GM21381 (cell line): ENCODE data around the gene TMC1.
"Not testable (repeated sequence)": the region's sequence is repeated elsewhere in the genome, so short reads cannot be mapped to it uniquely, and the experiment has no call there.

ENCODE experiments used
- ATAC-seq: cut with Tn5 transposase; IDR thresholded peaks from one replicate; pipeline ENCODE4 v1.9.1; 2021; ENCODE audit warnings: mild to moderate bottlenecking, moderate library complexity; ENCODE audit not compliant: unreplicated experiment

The TMC1 gene

DNA sequence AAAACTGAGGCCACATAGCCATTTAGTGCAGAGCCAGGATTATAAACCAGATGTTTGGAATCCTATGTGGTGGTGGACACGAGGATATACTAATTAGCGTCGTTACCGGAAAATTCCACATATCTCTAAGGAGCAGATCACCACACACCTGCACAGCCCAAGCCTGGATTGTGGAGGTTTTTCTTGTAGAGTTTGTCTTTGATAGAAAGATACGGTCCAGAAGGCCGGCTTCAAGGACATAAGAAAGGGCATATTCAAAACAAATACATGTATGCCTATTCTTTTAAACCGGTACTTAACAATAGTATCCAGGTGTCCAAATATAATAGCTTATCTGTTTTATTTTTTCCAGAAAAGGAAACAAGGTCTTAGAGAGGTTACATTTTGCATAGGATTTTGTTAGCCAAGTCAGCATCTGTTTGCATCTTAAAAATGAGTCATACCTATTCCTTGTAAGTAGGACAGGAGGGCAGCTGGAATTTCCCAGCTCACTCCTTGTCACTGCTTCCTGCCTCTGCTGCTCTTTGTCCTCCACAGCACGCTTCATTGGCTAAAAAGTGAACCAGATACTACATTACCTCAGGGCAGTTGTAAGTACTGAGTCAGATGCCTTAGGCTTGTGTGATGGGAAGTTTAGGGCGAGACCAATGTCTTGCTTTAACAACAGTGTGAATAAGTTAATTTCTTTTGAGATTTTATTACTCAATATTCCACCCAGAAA is 3.6 kb downstream of the TMC1 start:
- ATAC-seq: no peak

DNA sequence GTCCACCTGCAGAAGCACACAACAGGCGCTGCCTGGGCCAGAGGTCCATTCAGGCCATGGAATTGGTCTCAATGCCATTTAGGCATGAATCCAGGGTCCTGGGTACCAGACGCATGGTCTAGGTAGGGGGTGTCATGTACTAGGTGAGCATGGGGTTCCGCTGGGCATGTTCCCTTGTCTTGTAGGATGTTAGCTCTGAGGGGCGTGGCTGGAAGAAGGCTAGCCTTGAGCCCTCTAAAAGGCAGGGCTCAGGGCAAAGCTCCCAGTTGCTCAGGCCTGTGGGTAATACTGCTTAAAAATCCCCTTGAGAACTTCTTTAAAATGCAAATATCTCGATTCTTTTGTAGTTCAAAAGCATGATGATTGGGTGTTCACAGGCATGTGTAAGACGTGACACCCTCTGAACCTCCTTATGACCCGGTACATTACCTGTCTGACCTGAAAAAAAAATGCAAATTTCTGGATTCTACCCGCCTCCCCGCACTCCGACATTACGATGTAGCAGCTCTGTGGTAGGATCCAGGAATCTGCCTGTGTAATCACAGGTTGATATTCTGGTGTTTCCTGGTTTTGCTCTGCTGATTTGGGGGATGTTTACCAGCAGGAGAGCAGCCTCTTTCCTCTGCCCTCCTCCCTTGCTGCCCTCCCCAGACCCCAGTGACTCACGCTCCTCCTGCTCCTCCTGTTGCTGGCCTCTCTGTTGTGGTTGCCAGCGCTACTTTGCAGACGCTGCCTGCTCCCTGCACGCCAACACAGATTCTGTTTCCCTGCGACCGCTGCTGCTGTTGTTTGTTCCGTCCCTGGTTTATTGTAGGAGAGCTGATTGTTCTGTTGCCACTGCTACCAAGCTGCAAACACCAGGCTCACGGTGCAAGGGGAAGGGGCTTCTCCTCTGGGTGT is 5.7 kb downstream of the TMC1 start:
- ATAC-seq: peak; percentile 83

DNA sequence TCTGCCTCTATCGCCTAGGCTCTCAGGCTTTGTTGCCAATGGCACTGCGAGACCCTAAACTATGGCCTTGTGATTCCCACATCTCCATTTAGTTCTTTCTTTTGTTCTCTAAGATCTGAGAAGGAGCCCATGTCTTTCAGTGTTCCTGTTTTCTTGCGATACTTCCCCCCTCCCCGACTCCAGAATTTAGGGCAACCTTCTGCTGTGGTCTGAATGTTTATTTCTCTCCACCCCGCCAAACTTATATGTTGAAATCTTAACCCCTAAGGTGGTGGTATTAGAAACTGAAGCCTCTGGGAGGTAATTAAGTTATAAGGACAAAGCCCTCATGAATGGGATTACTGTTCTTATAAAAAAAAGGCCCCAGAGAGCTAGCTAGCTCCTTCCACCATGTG is 6.4 kb downstream of the TMC1 start:
- no peak for ATAC-seq

DNA sequence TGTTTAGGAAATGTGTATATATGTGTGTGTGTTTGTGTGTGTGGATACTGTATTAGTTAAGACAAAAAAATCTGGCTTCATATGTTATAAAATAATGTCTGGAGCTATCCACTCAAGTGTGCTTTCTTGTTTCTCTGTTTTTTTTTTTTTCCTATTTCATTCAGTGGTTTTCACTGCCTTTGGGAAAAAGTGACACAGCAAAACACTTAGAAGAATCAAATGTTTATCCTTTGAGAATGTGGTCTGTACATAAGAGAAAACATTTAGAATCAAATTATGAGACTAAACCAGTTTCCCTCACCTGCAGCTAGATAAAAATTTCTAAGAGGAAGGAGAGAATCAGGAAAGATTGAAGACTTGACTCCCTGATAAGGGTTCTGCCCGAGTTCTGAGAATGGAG is 8.1 kb downstream of the TMC1 start:
- ATAC-seq: no peak

DNA sequence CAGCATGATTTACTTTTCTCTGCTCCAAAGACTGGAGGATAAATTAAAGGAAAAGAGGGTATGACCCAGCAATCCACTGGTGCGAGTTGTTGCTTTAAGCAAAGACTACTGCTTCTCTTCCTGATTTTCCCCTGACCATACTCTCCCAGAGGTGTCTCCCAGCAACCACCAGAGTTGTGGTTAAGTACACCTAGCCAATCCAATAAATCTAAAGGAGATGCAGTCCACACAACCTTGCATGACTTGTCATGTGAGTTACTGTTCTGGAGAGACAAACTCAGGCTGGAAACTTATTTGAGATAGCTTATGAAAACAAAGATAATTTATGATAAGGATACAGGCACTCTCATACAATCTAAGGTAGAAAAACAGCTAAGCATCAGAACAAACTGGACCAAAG is 11.9 kb downstream of the TMC1 start:
- no peak for ATAC-seq

DNA sequence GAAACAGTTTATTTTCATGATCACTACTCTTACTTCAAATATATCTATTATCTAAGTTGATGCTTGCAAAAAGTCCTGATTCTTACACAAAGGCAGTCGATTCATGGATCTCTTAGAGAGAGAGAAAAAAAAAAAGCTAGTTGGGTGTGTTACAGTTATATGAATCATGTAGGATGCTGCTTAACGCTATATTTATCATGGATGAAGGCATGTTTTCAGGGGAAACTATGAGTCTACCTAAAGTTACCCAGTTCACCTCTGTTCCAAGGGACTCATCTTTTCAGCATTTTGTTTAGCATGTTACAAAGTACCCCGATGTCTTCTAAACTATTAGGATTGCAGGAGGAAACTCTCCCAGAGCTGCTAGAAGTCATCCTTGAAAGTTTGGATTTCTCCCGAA is 13.5 kb downstream of the TMC1 start:
- no peak for ATAC-seq

DNA sequence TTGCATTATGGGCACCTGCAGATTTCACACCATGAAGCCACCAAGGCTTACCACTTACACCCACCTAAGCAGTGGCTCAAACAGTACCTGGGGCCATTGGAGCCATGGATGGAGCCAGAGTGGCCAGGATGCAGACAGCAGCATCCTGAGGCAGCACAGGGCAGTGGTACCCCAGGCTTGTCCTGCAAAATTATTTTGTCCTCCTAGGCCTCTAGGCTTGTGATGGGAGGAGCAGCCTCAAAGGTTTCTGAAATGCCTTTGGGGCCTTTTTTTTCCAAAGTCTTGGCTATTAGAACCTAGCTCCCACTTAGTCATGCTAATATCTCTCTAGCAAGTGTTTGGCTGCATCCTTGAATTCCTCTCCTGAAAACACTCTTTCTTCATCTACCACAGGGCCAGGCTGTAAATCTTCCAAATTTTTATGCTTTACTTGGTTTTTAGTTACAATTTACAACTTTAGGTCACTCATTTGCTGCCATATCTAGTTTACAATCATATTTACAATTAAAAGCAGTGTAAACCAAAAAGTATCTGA is 15.7 kb downstream of the TMC1 start:
- no peak for ATAC-seq

DNA sequence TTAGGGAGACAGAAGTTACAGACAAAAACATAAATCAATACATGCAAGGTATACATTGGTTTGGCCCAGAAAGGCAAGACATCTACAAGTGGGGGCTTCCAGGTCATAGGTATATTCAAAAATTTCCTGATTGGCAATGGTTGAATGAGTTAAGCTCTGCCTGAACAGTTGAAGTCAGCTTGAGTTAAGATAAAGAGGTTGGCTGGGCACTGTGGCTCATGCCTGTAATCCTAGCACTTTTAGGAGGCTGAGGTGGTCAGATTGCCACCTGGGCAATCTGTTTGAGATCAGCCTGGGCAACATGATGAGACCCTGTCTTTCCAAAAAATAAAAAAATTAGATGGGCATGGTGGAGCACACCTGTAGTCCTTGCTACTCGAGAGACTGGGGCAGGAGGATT is 16.3 kb downstream of the TMC1 start:
- no peak for ATAC-seq

DNA sequence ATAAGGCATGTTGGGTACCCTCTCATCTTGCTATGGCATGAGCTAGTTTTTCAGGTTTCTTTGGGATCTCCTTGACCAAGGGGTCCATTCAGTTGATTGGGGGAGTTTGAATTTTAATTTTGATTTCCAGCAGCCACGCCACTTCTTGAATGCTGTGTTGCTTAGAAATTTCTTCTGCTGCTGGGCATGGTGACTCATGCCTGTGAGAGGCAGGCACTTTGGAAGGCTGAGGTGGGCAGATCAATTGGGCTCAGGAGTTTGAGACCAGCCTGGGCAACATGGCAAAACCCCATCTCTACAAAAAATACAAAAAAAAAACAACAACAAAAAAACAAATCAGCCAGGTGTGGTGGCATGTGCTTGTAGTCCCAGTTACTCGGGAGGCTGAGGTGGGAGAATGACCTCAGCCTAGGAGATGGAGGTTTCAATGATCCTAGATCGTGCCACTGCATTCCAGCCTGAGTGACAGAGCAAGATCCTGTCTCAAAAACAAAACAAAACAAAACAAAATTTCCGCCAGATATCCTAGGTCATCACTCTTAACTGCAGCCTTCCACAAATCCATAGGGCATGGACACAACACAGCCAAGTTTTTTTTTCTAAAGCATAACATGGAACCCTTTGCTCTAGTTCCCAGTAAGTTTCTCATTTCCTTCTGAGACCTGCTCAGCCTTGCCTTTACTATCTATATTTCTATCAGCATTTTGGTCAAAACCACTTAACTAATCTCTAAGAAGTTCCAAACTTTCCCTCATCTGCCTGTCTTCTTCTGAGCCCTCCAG is 17.7 kb downstream of the TMC1 start:
- ATAC-seq: no peak

DNA sequence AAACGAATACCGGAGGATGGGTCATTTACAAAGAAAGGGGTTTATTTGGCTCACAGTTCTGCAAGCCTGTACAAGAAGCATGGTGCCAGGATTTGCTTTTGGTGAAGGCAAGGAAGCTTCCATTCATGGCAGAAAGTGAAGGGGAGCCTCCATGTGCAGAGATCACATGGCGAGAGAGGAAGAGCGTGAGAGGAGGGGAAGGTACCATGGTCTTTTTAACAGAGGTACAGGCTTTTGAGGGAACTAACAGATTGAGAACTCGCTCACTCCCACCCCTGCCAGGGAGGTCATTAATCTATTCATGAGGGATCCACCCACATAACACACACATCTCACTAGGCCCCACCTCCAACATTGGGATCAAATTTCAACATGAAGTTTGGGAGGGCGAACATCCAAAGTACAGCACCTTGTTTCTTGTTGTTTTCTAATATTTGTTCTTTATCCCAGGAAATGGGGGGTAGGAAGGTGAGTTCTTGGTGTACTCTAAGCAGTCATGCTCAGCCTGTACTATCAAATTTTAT is 18.5 kb downstream of the TMC1 start:
- no peak for ATAC-seq

DNA sequence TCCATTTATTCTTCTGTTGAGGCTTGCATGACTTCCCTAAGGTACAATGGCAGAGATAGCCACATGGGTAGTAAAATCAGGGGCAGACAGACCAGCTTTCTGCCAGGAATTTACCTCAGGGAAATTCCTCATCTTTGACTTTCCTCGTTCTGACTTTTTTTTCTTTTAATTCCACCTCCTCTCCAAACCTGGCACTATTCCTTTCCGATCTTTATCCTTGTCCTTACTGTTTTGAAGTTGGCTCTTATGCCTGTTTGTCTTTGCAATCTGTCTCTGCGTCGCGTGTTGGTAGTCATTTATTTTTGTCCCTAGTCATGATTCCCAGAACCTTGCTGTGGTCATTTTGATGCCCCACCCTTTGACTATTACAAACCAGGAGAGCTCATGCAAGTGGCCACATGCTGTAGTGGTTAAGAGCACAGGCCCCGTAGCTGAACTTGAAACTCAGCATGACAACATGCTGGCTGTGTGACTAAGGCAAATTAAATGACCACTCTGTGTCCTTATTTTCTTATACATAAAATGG is 19.0 kb downstream of the TMC1 start:
- no peak for ATAC-seq

DNA sequence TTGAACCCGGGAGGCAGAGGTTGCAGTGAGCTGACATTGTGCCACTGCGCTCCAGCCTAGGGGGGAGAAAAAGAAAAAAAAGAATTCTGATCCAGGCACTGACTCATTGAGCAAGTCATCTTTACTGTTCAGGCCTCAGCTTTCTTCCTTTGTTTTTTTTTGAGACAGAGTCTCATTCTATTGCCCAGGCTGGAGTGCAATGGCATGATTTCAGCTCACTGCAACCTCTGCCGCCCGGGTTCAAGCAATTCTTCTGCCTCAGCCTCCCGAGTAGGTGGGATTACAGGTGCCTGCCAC is 21.1 kb downstream of the TMC1 start:
- ATAC-seq: not testable (repeated sequence)

DNA sequence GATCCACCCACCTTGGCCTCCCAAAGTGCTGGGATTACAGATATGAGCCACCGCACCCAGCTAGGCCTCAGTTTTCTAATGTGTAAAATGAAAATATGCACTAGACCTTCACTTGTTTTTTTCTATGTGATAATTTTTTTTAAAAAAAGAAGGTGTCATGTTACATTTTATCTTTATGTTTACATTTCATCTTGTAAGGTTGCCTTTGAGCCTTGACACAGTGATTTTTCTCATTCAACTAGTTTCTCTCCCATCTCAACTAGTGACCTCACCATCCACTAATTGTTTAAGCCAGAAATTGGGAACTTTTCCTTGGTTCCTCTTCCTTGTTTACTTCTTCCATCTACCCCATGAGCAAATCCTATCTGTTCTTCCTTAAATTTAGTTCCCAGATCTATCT is 21.5 kb downstream of the TMC1 start:
- no peak for ATAC-seq

DNA sequence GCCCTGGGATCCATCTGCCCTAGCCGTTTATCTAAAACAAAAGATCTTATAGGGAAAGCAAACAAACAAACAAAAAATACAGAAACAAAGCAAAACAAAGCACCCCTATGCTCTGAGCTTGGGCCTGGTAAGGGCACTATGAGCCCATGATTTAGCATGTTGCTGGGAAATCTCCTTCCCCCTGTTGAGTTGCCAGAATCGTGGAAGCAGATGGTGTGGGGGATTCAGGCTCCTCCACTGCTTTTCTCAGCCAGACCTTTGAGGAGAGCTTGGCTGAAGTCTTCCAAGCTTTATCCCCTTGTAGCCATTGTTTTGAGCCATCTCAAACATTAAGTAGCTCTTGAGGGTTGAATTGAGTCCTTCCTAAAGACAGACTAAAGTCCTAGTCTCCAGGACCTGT is 29.9 kb downstream of the TMC1 start:
- ATAC-seq: no peak

DNA sequence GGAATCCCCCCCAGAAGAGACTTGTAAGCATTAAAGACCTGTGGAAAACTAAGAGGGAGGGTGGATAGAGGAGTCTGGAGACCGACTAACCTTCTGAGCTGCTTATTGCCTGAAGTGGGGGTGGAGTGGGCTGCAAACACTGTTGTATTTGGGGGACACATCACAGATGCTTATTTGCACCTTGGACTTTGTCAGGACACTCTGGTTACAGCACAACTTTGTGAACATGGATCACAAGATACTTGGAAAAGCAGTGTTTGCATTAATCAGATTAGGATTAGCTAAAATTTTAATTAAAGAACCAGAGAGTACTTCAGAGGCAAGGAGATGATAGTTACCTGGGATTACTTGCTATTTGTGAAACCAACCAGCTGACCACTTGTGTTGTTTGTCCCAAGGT is 30.9 kb downstream of the TMC1 start:
- ATAC-seq: no peak

DNA sequence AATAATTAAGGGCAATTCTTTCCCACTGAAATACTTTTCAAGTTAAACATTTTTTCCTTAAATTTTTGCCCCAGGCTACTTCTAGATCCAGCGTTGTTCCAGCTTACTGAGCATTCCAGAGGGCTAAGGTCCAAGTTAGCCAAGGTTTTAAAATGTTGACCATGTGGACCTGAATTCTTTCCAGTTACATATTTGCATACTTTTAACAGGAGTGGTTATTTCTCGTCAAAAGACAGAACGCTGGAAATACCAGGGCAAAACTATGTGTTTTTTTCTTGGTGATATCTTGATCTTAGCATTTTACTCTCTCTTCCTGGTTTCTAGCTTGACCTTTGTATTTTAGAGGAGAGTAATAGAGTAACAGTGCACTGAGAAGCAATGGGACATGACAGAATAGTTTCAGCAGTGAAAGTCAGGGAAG is 32.8 kb downstream of the TMC1 start:
- ATAC-seq: no peak

DNA sequence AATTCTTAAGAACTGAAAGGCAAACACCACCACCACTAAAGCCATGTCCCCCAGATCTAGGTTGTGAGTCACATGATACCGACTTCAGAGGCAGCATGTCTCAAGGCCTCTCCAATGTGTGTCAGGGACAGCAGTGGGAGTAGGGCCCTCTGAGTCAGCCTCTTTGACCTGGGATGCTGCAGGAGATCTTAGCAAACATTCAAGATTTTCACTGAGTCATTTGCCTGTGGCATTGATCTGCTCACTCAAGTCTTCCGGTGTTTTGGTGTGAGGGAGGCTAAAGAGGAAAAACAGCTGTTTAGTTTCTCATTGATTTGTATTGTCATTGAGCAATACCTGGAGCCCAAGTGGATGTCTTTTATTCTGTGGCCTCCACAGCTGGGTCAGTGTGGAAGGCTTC is 36.1 kb downstream of the TMC1 start:
- no peak for ATAC-seq

DNA sequence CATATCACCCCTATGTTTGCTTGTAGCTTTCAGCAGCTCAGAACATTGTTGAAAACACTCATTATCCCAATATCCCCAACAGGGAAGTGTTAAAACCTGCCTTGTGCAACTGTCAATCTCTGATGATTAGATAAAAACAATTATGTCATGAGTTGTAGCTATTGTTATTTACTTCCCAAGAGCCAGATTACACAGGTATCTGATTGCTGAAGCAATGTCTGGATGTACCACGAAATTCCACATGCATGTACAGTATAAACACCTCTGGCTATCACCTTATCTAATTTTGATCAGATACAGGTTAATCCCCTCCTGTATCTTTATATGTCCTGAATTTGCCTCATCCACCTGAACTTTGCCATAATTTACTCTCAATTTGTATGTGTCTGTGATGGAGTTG is 38.7 kb downstream of the TMC1 start:
- no peak for ATAC-seq

DNA sequence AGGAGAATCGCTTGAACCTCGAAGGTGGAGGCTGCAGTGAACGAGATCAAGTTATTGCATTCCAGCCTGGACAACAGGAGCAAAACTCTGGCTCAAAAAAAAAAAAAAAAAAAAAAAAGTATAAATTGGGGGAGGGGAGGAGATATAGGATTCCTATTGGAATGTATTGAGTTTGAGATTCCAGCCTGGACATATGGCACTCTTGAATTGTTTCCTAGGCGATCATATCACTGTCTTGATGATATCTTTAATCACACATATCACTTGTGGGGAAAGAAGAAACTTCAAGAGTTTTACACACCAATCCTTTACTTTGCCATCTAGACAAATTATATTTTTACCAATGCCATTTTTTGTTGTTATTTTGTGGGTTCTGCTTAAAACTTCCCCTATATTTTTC is 42.4 kb downstream of the TMC1 start:
- no peak for ATAC-seq

DNA sequence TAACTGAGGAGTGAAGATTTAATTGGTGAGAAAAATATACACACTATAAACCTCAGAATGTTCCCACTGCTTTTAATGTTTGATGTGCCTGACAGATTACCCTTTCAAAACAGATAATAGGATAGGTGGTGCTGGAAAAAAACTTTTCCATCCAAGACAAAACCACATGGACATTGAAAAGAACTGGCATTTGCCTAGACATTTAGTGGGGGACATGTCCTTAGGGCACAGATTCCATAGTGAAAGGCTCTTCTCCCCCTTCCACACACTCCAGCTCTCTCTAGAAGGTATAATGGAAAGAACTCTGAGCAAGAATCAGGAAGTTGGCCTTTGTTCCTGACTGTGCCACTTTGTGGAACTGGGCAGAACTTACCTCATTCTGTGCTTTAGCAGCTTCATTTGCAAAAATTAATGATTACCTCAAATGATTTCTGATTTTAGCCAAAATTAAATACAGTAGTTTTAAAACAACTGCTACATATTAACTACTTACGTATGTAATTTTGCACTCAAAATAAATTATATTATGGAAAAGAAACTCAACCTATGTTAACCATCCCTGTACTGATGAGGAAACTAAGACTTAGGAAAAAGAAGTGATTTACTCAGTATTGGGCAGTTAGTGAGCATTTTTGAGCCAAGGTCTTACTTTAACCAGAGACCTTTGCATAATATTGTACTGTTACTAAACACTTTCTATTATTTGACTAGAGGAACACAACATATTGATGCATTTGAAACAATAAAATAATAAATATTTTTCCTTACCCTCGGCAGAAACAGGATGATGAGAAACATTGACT is 43.3 kb downstream of the TMC1 start:
- ATAC-seq: no peak
